AG20443 (cell line): ENCODE results near the gene SPACA7.

Experiments
- DNase-seq: peaks from one replicate; pipeline ENCODE4 v3.0.0; 2012; ENCODE audit warnings: low spot score, mixed read lengths

The SPACA7 gene

DNA sequence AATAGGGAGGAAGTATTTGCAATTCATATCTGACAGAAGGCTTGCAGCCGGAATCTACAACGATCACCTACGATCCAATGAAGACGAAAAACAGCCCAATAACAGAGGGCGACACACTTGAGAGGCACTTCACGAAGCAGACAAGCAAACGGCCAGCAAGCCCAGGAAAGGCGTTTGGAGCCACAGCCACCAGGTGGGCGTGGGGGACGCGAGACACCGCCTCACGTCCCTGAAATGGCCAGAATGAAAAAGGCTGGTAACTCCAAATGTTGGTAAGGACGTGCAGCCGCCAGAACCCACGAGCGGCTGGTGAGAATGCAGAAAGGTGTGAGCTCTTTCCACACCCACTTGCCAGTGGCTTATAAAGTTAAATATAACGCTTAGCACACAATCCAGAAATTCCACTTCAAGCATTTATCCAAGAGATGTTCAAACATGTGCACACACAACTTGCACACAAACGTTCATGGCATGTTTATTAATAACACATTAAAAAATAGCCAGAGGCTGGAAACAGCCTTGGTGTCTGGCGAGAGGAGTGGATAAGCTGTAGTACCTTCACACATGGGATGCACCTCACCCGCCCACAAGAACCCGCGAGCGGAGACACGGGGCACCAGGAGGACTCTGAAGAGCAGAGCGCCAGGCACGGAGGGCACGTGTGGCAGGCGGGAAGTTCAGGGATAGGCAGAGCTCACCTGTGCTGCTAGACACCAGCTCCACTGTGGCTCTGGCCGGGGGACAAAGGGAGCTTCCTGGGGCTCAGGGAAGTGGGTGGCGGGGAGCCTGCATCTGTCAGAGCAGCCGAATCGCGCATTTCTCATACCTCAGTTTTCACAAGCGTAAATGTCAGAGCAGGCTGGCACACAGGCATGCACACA lies 89.3 kb downstream of the SPACA7 start:
- DNase-seq = no peak

DNA sequence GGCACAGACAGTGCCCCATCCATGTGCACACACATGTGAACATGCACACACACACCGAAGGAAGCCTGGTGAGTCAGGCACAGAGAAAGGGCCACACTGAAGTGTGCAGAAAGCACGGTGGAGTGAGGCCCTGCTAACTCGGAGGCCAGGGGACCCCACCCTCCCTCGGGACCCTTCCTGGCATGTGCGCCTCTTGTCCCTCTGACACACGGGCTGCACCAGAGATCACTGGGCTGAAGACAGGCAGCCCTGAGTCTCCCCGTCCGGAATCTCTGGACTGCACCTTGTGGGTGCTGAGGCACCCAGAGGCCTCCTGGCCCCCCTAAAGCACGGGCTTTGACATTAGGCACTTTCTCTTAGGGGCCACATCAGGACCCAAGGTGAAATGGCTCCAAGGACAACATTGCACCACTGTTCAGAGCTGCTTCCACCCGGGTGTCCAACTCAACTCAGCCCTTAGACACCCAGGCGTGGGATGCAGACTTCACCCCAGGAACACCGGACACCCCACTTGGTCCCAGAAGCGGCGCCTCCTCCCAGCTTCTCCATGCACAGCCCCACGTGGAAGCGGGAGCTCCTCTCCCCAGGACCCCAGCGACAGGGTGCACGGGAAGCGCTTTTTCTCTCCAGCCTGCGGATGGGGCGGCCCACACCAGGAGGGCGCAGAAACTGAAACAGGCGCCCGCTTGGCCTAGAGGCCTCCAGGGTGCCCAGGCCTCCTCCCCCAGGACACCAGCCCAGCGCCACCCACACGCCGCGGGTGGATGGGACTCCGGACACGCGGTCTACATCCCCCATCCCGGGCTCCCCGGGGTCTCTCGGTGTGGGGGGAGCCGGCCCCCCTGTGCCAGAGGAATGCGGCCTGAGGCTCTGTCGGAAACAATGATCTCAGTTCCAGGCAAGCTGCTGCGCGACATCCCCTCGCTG lies 90.2 kb downstream of the SPACA7 start:
- DNase-seq = no peak

DNA sequence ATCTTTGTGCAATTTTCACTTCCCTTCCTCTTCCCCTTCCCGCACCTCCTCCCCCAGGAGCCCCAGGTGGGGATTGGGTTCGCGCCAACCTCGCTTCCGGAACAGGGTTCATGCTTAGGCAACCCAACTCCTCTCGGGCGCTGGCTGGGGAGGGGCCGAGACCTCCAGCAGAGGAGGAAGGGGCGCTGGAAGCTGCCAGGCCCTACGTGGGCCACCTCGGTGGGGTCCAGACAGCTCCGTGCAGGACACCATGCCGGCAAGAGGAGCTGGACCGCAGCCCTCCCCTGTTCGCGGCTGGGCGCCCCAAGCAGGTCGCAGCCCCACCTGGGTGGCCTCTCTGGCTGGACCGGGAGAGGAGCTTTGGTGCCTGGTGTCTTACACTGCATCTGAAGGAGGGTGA lies 91.1 kb downstream of the SPACA7 start:
- DNase-seq = no peak

DNA sequence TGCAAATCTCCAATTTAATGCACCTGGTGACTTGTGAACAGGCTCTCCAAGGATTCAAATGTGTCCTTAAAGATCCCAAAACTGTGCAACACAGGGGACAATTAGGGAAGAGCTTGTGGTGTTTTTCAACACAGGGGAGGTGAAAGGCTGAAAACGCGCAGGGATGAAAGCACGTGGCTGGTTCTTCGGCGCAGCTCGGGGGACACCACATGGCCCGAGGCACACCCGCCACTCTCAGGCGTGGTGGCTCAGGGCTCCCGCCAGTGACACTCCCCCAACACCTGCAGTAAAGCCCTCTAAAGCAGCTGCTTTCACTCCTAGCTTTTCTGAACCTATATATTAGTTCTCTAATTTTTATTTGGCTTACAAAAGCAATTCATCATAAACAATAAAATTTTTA lies 91.9 kb downstream of the SPACA7 start:
- DNase-seq = no peak

DNA sequence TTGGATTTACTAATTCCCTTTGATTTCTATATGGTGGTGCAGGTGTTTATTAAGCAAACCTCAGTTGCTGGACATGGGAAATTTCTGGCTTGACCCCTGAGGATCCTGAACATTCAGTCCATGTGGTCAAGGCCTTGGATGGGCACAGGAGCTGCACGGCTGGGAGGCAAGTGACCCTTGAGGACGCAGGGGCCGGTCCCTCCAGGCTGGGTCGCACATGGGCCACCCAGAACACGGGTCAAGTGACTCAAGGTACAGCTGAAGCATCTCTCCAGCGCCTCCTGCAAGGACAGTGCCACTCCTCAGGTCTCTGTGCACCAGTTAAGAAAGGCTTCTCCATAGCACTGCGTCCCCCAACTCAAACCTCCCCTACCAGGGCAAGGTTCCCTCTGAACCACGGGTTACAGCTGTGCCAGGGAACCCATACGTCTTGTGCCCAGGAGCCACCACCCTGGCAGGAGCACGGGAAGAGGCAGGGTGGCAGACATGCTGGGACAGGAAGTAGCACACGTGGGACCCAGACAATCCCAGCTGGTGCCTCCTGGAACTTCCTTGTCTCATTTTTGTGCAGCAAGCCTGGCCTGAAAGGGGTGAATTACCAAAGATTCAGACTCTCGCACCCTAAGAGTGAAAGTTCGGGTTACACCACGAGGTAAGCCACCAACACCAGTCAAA lies 93.1 kb downstream of the SPACA7 start:
- no peak for DNase-seq

GRCh38 chr13:112473818-112474217 lies 97.7 kb downstream of the SPACA7 start:
- no peak for DNase-seq

- DNase-seq = no peak
Measured at GRCh38 chr13:112474869-112475268, 98.7 kb downstream of the SPACA7 start.

GRCh38 chr13:112475889-112476288 lies 99.7 kb downstream of the SPACA7 start:
- DNase-seq = no peak

DNA sequence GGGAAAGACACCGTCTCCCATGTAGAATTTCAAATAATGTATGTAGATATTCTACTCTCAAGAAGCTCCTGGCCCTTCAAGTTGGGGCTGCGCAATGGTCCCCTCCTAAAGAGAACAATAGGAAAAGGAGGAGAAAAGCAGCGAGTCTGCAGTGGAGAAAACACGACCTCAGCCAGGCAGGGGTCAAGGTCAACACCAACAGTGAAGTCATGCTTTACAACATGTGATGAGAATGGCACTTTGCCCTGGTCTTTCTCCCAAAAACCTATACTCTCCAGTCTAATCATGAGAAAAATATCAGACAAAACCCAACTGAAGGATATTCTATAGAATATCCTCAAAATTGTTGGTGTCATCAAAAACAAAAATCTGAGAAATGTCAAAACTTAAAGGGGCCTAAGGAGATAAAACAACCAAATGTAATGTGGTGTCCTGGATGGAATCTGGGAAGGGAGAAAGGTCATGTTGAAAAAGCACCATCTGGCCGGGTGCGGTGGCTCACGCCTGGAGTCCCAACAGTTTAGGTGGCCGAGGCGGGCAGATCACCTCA lies 101.0 kb downstream of the SPACA7 start:
- no peak for DNase-seq

- DNase-seq = no peak
Measured at GRCh38 chr13:112479389-112479788, 103.2 kb downstream of the SPACA7 start.

GRCh38 chr13:112481458-112481857 lies 105.3 kb downstream of the SPACA7 start:
- DNase-seq = no peak

DNA sequence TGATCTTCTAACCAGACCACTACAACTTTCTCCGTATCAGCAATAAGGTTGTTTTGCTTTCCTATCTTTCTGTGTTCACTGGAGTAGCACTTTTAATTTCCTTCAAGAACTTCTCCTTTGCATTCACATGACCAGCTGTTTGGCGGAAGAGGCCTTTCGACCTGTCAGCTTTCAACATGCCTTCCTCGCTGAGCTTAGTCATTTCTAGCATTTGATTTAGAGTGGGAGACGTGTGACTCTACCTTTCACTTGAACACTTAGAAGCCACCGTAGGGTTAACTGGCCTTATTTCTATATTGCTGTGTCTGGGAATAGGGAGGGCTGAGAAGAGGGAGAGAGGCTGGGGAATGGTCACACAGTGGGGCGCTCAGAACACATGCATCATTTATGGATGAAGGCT lies 107.1 kb downstream of the SPACA7 start:
- no peak for DNase-seq
